ENCODE data around the gene SAA4.

DNA sequence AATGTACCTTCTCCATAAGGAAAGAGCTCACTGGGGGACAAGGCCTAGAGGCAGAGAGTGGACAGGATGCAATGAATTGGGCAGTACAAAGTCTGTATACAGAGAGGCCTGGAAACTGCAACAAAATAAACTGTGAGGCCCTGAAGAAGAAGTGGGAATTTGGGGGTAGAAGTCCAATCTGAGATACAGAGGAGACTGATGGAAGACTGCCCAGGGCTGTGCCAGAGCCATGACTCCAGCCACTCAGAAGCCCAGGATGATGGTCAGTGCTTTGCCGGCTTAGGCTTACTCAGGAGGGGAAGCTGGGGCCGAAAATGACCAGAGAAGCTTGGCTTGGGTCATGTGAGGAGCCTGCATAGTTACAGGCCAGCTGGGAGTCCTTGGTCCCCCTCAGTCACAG lies 5.7 kb downstream of the SAA4 start:
- TF ChIP-seq, protein P1, sequence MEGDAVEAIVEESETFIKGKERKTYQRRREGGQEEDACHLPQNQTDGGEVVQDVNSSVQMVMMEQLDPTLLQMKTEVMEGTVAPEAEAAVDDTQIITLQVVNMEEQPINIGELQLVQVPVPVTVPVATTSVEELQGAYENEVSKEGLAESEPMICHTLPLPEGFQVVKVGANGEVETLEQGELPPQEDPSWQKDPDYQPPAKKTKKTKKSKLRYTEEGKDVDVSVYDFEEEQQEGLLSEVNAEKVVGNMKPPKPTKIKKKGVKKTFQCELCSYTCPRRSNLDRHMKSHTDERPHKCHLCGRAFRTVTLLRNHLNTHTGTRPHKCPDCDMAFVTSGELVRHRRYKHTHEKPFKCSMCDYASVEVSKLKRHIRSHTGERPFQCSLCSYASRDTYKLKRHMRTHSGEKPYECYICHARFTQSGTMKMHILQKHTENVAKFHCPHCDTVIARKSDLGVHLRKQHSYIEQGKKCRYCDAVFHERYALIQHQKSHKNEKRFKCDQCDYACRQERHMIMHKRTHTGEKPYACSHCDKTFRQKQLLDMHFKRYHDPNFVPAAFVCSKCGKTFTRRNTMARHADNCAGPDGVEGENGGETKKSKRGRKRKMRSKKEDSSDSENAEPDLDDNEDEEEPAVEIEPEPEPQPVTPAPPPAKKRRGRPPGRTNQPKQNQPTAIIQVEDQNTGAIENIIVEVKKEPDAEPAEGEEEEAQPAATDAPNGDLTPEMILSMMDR (IDR thresholded peaks at IDR 0.05; ENCODE audit: poor library complexity, severe bottlenecking), result no peak
- TF ChIP-seq EZH2 (IDR thresholded peaks at IDR 0.05; ENCODE audit: borderline replicate concordance, insufficient read depth, low read length, poor library complexity, severe bottlenecking), result no peak
- TF ChIP-seq, protein P2, sequence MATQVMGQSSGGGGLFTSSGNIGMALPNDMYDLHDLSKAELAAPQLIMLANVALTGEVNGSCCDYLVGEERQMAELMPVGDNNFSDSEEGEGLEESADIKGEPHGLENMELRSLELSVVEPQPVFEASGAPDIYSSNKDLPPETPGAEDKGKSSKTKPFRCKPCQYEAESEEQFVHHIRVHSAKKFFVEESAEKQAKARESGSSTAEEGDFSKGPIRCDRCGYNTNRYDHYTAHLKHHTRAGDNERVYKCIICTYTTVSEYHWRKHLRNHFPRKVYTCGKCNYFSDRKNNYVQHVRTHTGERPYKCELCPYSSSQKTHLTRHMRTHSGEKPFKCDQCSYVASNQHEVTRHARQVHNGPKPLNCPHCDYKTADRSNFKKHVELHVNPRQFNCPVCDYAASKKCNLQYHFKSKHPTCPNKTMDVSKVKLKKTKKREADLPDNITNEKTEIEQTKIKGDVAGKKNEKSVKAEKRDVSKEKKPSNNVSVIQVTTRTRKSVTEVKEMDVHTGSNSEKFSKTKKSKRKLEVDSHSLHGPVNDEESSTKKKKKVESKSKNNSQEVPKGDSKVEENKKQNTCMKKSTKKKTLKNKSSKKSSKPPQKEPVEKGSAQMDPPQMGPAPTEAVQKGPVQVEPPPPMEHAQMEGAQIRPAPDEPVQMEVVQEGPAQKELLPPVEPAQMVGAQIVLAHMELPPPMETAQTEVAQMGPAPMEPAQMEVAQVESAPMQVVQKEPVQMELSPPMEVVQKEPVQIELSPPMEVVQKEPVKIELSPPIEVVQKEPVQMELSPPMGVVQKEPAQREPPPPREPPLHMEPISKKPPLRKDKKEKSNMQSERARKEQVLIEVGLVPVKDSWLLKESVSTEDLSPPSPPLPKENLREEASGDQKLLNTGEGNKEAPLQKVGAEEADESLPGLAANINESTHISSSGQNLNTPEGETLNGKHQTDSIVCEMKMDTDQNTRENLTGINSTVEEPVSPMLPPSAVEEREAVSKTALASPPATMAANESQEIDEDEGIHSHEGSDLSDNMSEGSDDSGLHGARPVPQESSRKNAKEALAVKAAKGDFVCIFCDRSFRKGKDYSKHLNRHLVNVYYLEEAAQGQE (IDR thresholded peaks at IDR 0.05; ENCODE audit: borderline replicate concordance), result no peak
- no peak for TF ChIP-seq POLR2AphosphoS5 (IDR thresholded peaks at IDR 0.05)
